Ascending aorta (tissue), 2 donors: ENCODE data around the gene CELF1. TPM values are rescaled to one million over a fixed set of nuclear protein-coding genes. Genes with fewer than 3 reads are reported as not detected.

Experiments used
- DNase-seq, 2 donors: peaks; one replicate each; pipeline ENCODE4 v3.0.0-alpha.2; 2019; ENCODE audit warnings: low spot score in 2 of 2
- H3K27ac ChIP-seq, 2 donors: fragments of 200-600 bp; sonication (generic); one replicate each; pipeline ENCODE4 v1.5.1; 2016 to 2017; ENCODE audit warnings: mild to moderate bottlenecking in 1 of 2
- H3K27me3 ChIP-seq: fragments of 200-600 bp; sonication (generic); one replicate; pipeline ENCODE4 v1.5.1; 2017
- H3K36me3 ChIP-seq, 2 donors: fragments of 200-600 bp; sonication (generic); one replicate each; pipeline ENCODE4 v1.5.1; 2016
- H3K4me1 ChIP-seq, 2 donors: fragments of 200-600 bp; sonication (generic); one replicate each; pipeline ENCODE4 v1.5.1; 2016 to 2017; ENCODE audit warnings: mild to moderate bottlenecking in 1 of 2
- H3K4me3 ChIP-seq, 2 donors: fragments of 200-600 bp; sonication (generic); one replicate each; pipeline ENCODE4 v1.5.1; 2016 to 2017; ENCODE audit warnings: mild to moderate bottlenecking in 1 of 2
- H3K9me3 ChIP-seq, 2 donors: fragments of 200-600 bp; sonication (generic); one replicate each; pipeline ENCODE4 v1.5.1; 2016
- intact Hi-C: fragments of 100-400 bp; cut with DNase I; formaldehyde crosslinking; loops from one replicate; pipeline ENCODE4 v1.15.1; 2023
- total RNA-seq: library from RNA; depleted of rRNA; stranded (reverse); fragments of >200 nt; gene quantifications from one replicate; pipeline ENCODE4 v1.1.0, GENCODE V29; 2016
- TF ChIP-seq, protein P1 (sequence below), 3 experiments: fragments of 200-600 bp in 2 of 3; fragments of 450-650 bp in 1 of 3; sonication (generic) in 2 of 3; IDR thresholded peaks; one replicate each; pipeline ENCODE4 v1.5.1; 2016 to 2019; ENCODE audit warnings: antibody characterized with exemption in 3 of 3, mild to moderate bottlenecking in 1 of 3, moderate library complexity in 1 of 3

Gene CELF1
- total RNA-seq, 1 donor from 2014 or later = 68.9 TPM

DNA sequence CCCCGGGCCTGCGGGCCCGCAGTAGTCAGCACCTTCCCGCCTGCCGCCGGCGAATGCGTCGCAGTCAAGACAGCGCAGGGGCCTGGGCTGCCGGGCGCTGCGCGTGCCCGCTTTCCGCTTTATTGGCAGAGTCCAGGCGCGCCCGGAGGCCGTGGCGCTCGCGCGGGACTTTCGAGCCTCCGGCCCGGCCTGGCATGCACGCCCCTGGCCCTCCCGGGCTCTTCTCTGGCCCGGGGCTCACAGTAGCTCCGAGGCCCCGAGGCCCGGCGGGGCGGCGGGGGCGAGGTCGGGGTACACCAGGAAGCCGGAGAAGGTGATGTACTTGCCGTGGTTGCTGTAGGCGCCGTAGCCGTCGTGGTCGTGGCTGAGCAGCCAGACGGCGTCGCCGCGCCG lies 36.6 kb upstream of the CELF1 start:
- no peaks in the 10 kb centered on the region for H3K9me3 ChIP-seq
- no peaks in the 10 kb centered on the region for H3K4me1 ChIP-seq
- intact Hi-C loops = no loop called here
- DNase-seq = no peak
- peak overlapping the region in 1 of 2 donors; percentile 54 for H3K4me3 ChIP-seq
- H3K27ac ChIP-seq = no peak overlapping the region
- no peaks in the 10 kb centered on the region for H3K27me3 ChIP-seq
- H3K36me3 ChIP-seq = peaks cover 0 to 6% of the 10 kb centered on the region in 2 donors
- TF ChIP-seq, protein P1, sequence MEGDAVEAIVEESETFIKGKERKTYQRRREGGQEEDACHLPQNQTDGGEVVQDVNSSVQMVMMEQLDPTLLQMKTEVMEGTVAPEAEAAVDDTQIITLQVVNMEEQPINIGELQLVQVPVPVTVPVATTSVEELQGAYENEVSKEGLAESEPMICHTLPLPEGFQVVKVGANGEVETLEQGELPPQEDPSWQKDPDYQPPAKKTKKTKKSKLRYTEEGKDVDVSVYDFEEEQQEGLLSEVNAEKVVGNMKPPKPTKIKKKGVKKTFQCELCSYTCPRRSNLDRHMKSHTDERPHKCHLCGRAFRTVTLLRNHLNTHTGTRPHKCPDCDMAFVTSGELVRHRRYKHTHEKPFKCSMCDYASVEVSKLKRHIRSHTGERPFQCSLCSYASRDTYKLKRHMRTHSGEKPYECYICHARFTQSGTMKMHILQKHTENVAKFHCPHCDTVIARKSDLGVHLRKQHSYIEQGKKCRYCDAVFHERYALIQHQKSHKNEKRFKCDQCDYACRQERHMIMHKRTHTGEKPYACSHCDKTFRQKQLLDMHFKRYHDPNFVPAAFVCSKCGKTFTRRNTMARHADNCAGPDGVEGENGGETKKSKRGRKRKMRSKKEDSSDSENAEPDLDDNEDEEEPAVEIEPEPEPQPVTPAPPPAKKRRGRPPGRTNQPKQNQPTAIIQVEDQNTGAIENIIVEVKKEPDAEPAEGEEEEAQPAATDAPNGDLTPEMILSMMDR (IDR thresholded peaks at IDR 0.05) = no peak

DNA sequence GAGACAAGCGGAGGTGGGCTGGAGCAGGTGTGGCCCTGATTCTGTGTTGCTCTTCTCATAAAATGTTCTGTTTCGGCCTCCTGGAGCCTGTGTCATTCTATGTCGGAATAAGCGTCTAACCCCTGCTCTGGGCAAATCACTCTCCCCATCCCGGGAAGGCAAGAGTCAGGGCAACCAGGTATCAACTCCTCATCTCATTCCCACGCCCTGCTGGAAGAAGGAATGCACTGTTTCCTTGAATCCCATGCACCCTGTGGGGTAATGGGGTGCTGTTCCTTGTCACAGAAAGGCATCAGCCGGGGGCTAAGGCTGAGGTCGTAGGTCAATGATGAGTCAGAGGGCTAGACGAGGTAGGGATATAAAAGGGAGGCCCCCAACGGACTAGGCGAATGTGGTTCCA lies 36.2 kb upstream of the CELF1 start:
- H3K4me1 ChIP-seq = no peaks in the 10 kb centered on the region
- peaks cover 2 to 10% of the 10 kb centered on the region in 2 donors for H3K36me3 ChIP-seq
- no peaks in the 10 kb centered on the region for H3K27me3 ChIP-seq
- intact Hi-C loops = no loop called here
- TF ChIP-seq, protein P1 (IDR thresholded peaks at IDR 0.05) = no peak
- DNase-seq = no peak
- H3K27ac ChIP-seq = no peak overlapping the region
- H3K4me3 ChIP-seq = peak overlapping the region in 1 of 2 donors; percentile 54
- no peaks in the 10 kb centered on the region for H3K9me3 ChIP-seq

- no peaks in the 10 kb centered on the region for H3K27me3 ChIP-seq
- no peak overlapping the region for H3K27ac ChIP-seq
- H3K4me1 ChIP-seq = no peaks in the 10 kb centered on the region
- DNase-seq = peak in 1 of 2 donors; percentile 18
- H3K36me3 ChIP-seq = peaks cover 15 to 22% of the 10 kb centered on the region in 2 donors
- intact Hi-C loops = no loop called here
- H3K9me3 ChIP-seq = no peaks in the 10 kb centered on the region
- H3K4me3 ChIP-seq = no peak overlapping the region
- TF ChIP-seq, protein P1 (IDR thresholded peaks at IDR 0.05) = no peak
Measured at GRCh38 chr11:47587723-47588326, 34.9 kb upstream of the CELF1 start.

DNA sequence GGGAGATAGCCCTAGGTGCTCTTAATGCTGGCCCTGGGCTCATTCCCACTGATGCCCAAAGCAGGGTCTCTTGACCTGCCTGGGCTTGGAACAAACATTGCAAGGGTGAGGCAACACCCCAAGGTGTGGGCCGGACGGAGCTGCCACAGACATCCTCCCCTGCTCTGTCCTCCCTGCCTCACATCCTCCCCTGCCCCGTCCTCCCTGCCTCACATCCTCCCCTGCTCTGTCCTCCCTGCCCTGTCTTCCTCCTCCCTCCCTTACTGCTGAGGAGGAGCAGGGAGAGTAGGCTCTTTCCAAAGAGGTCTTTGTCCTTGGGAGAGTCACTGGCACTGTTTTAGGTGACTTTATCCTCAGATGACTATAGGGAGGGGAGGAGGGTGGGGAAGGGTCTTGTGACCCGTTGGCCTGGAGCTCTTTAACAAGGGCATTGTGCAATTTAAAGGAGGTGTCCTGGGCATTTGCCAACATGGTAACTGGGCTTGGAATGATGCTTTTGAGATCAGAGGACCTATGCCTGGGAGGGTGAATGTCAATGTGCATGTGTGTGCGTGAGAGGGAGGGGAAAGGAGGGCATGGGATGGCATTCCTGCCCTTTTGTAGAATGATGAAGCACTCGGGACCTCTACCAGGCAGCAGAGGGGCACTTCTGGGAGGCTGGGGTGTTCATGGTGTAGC lies 34.2 kb upstream of the CELF1 start:
- intact Hi-C loops = no loop called here
- Histone ChIP-seq H3K4me3 (no peak overlapping the region), H3K9me3 (no peaks in the 10 kb centered on the region), H3K36me3 (peaks cover 21 to 29% of the 10 kb centered on the region in 2 donors), H3K27ac (no peak overlapping the region), H3K27me3 (no peaks in the 10 kb centered on the region), H3K4me1 (no peaks in the 10 kb centered on the region)
- TF ChIP-seq, protein P1 (IDR thresholded peaks at IDR 0.05) = no peak
- DNase-seq = no peak

- TF ChIP-seq, protein P1 (IDR thresholded peaks at IDR 0.05) = no peak
- no peak for DNase-seq
- intact Hi-C loops = no loop called here
- Histone ChIP-seq H3K36me3 (peaks cover 30 to 37% of the 10 kb centered on the region in 2 donors), H3K4me3 (no peak within 1 kb of the TSS), H3K4me1 (no peaks in the 10 kb centered on the region), H3K27ac (no peak within 1 kb of the TSS), H3K9me3 (no peaks in the 10 kb centered on the region), H3K27me3 (no peaks in the 10 kb centered on the region)
Measured at GRCh38 chr11:47586098-47586855, 33.3 kb upstream of the CELF1 start, which contains the start of gene FAM180B. FAM180B (plus strand) TSS chr11:47586678; CDS start chr11:47586769, 91 bp downstream.
